ENCODE data around the gene LYRM1.
A peak's percentile ranks its signal among the peaks of the same experiment; 100 is the strongest.
"Not testable (repeated sequence)": the region's sequence is repeated elsewhere in the genome, so short reads cannot be mapped to it uniquely, and the experiment has no call there.

LYRM1 gene

GRCh38 chr16:20900299-20901067 is at the start of gene LYRM1, which contains the start of gene DCUN1D3:
TSS of gene LYRM1 (plus strand) at chr16:20900771. CDS start at chr16:20915556, 14,785 bp downstream.
TSS of gene DCUN1D3 (minus strand) at chr16:20900358. CDS start at chr16:20862538, 37,820 bp downstream.
- peak; percentile 93 for DNase-seq

GRCh38 chr16:20850981-20851380 is 49.6 kb upstream of the LYRM1 start:
- DNase-seq, result no peak

- DNase-seq, result no peak
Measured at GRCh38 chr16:20851601-20852000, 49.0 kb upstream of the LYRM1 start.

GRCh38 chr16:20853143-20853542 is 47.4 kb upstream of the LYRM1 start:
- no peak for DNase-seq

GRCh38 chr16:20853981-20854620 is 46.5 kb upstream of the LYRM1 start:
- DNase-seq, result no peak

- DNase-seq, result no peak
Measured at GRCh38 chr16:20854963-20855362, 45.6 kb upstream of the LYRM1 start.

- no peak for DNase-seq
Measured at GRCh38 chr16:20857281-20857680, 43.3 kb upstream of the LYRM1 start.

GRCh38 chr16:20859229-20859628 is 41.3 kb upstream of the LYRM1 start:
- DNase-seq, result no peak

- no peak for DNase-seq
Measured at GRCh38 chr16:20859699-20860098, 40.9 kb upstream of the LYRM1 start.

GRCh38 chr16:20860361-20860760 is 40.2 kb upstream of the LYRM1 start:
- DNase-seq, result no peak

GRCh38 chr16:20860995-20861394 is 39.6 kb upstream of the LYRM1 start:
- DNase-seq, result not testable (repeated sequence)

GRCh38 chr16:20862162-20862960 is 38.2 kb upstream of the LYRM1 start:
- DNase-seq, result no peak

GRCh38 chr16:20864376-20864775 is 36.2 kb upstream of the LYRM1 start:
- DNase-seq, result not testable (repeated sequence)

- DNase-seq, result no peak
Measured at GRCh38 chr16:20865420-20866131, 35.0 kb upstream of the LYRM1 start.

- no peak for DNase-seq
Measured at GRCh38 chr16:20866145-20866772, 34.3 kb upstream of the LYRM1 start.

- DNase-seq, result no peak
Measured at GRCh38 chr16:20866801-20867200, 33.8 kb upstream of the LYRM1 start.

GRCh38 chr16:20867585-20867984 is 33.0 kb upstream of the LYRM1 start:
- no peak for DNase-seq

GRCh38 chr16:20868890-20869289 is 31.7 kb upstream of the LYRM1 start:
- DNase-seq, result no peak

GRCh38 chr16:20870122-20870820 is 30.3 kb upstream of the LYRM1 start:
- DNase-seq, result no peak

- no peak for DNase-seq
Measured at GRCh38 chr16:20871258-20871657, 29.3 kb upstream of the LYRM1 start.

- no peak for DNase-seq
Measured at GRCh38 chr16:20871941-20872815, 28.4 kb upstream of the LYRM1 start.

All from CD4-positive, alpha-beta T cell treated with Interferon gamma for 1 hour (primary cell).